Activated CD8-positive, alpha-beta T cell treated with anti-CD3 and anti-CD28 coated beads for 36 hours (primary cell): ENCODE measurements around the gene AURKAIP1. TPM values are rescaled to one million over a fixed set of nuclear protein-coding genes. Genes with fewer than 3 reads are reported as not detected.

Experiments
- ATAC-seq: fragments of 200-7000 bp; cut with Tn5 transposase; one replicate; pipeline ENCODE4 v1.10.0; 2021; ENCODE audit warnings: mild to moderate bottlenecking, moderate library complexity
- CTCF ChIA-PET: fragments of 350-600 bp; sonication (Branson Sonifier 250); formaldehyde crosslinking; loops from one replicate; lab custom pipeline; 2021; ENCODE audit warnings: antibody characterized with exemption; lab: Charles Lee
- POLR2A ChIA-PET: fragments of 350-600 bp; sonication (Branson Sonifier 250); formaldehyde crosslinking; loops from one replicate; lab custom pipeline; 2021; ENCODE audit warnings: antibody characterized with exemption; lab: Charles Lee
- DNase-seq: peaks from one replicate; pipeline ENCODE4 v3.0.0-alpha.2; 2020
- H3K27ac Mint-ChIP-seq: one replicate; pipeline ENCODE4 v1.8.0; 2021; ENCODE audit warnings: mild to moderate bottlenecking, mixed read lengths
- H3K27me3 Mint-ChIP-seq: one replicate; pipeline ENCODE4 v1.8.0; 2021; ENCODE audit warnings: mixed read lengths
- H3K36me3 Mint-ChIP-seq: one replicate; pipeline ENCODE4 v1.8.0; 2021; ENCODE audit warnings: low read depth, mixed read lengths
- H3K4me1 Mint-ChIP-seq: one replicate; pipeline ENCODE4 v1.8.0; 2021; ENCODE audit warnings: low read depth, mixed read lengths
- H3K4me3 Mint-ChIP-seq: one replicate; pipeline ENCODE4 v1.8.0; 2021; ENCODE audit warnings: mild to moderate bottlenecking, moderate library complexity, mixed read lengths
- H3K9me3 Mint-ChIP-seq: one replicate; pipeline ENCODE4 v1.8.0; 2021; ENCODE audit warnings: mixed read lengths
- intact Hi-C: fragments of 100-400 bp; cut with micrococcal nuclease; formaldehyde crosslinking; loops from one replicate; pipeline ENCODE4 v1.10.0; 2022
- total RNA-seq, 2 experiments: library from RNA; stranded (reverse); gene quantifications; one replicate each; pipeline ENCODE4 v1.2.3, GENCODE V29; 2021
- TF ChIP-seq, protein P1 (sequence below): fragments of 200-600 bp; IDR thresholded peaks from one replicate; pipeline ENCODE4 v1.8.0; 2022; ENCODE audit warnings: antibody characterized with exemption, mild to moderate bottlenecking

Gene AURKAIP1
- total RNA-seq, 2 experiments from 2014 or later, result 127 TPM

- H3K4me1 Mint-ChIP-seq, result peaks cover 20% of the 10 kb centered on the region
- DNase-seq (no peak), ATAC-seq (no peak)
- TF ChIP-seq, protein P1, sequence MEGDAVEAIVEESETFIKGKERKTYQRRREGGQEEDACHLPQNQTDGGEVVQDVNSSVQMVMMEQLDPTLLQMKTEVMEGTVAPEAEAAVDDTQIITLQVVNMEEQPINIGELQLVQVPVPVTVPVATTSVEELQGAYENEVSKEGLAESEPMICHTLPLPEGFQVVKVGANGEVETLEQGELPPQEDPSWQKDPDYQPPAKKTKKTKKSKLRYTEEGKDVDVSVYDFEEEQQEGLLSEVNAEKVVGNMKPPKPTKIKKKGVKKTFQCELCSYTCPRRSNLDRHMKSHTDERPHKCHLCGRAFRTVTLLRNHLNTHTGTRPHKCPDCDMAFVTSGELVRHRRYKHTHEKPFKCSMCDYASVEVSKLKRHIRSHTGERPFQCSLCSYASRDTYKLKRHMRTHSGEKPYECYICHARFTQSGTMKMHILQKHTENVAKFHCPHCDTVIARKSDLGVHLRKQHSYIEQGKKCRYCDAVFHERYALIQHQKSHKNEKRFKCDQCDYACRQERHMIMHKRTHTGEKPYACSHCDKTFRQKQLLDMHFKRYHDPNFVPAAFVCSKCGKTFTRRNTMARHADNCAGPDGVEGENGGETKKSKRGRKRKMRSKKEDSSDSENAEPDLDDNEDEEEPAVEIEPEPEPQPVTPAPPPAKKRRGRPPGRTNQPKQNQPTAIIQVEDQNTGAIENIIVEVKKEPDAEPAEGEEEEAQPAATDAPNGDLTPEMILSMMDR, result no peak
- CTCF ChIA-PET, result interaction anchor here (2.2 kb wide), 1 partner anchor 19 kb away, joined by 8 read pairs; no protein-coding TSS in a partner anchor
- H3K27ac Mint-ChIP-seq, result no peak overlapping the region
- intact Hi-C loops, result no loop called here
- no peaks in the 10 kb centered on the region for H3K36me3 Mint-ChIP-seq
- no peaks in the 10 kb centered on the region for H3K9me3 Mint-ChIP-seq
- H3K4me3 Mint-ChIP-seq, result no peak overlapping the region
- POLR2A ChIA-PET, result interaction anchor here (2.5 kb wide), 1 partner anchor 14 kb away, joined by 10 read pairs; the partner anchor contains the start of gene MRPL20
- H3K27me3 Mint-ChIP-seq, result peaks cover 20% of the 10 kb centered on the region
Observed at GRCh38 chr1:1421907-1422464, 47.0 kb upstream of the AURKAIP1 start.

DNA sequence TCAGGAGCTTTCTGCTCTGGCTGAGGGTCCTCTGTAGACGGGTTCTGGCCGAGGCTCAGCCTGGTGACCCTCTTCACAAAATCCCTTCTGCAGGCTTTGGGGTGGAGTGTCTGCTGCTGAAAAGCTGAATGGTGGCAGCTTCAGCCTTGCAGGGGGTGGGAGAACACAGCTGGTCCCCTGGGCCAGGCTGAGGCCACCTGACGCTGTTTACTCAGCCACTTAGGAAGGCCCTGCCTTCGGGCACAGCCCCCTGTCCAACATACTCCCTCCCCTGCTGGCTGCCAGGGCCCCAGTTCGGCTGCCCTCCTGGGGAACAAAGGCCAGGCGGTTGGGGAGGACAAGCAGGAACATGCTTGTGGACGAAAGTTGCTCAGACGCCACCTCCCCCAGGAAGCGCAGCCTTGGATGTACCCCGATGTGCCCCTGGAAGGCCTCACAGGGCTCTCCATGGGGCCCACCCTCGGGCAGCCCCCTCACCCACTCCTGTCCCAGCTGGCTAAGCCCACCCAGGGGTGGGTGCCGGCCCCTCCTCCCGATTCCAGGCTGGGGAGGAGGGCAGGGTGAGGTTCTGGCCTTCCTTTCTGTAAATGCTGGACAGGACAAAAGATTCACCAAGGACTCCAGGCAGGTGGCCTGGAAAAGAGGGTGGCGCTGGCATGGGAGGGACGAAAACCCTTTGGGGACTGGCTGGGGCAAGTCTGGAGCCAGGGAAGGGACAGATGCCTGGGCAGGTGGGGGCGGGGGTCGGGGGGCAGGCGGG is 46.3 kb upstream of the AURKAIP1 start, which contains the start of gene ANKRD65:
TSS of gene ANKRD65 (minus strand) at position 130 of the 760 bp plus-strand sequence. CDS start 271 bp downstream, outside the sequence.
- intact Hi-C loops, result no loop called here
- H3K4me1 Mint-ChIP-seq, result peaks cover 18% of the 10 kb centered on the region
- H3K4me3 Mint-ChIP-seq, result no peak within 1 kb of the TSS
- CTCF ChIA-PET, result interaction anchor here (2.2 kb wide), 1 partner anchor 19 kb away, joined by 8 read pairs; no protein-coding TSS in a partner anchor
- H3K36me3 Mint-ChIP-seq, result no peaks in the 10 kb centered on the region
- DNase-seq (no peak), ATAC-seq (no peak)
- H3K9me3 Mint-ChIP-seq, result no peaks in the 10 kb centered on the region
- POLR2A ChIA-PET, result interaction anchor here (2.5 kb wide), 1 partner anchor 14 kb away, joined by 10 read pairs; the partner anchor contains the start of gene MRPL20
- peaks cover 19% of the 10 kb centered on the region for H3K27me3 Mint-ChIP-seq
- TF ChIP-seq, protein P1, result no peak
- H3K27ac Mint-ChIP-seq, result no peak within 1 kb of the TSS

- POLR2A ChIA-PET, result interaction anchor here (2.5 kb wide), 1 partner anchor 13 kb away, joined by 10 read pairs; the partner anchor contains the start of gene MRPL20
- H3K36me3 Mint-ChIP-seq, result no peaks in the 10 kb centered on the region
- peaks cover 17% of the 10 kb centered on the region for H3K4me1 Mint-ChIP-seq
- ATAC-seq (no peak), DNase-seq (no peak)
- CTCF ChIA-PET, result no interaction called here
- no peak overlapping the region for H3K27ac Mint-ChIP-seq
- peaks cover 14% of the 10 kb centered on the region for H3K27me3 Mint-ChIP-seq
- H3K4me3 Mint-ChIP-seq, result no peak overlapping the region
- intact Hi-C loops, result no loop called here
- TF ChIP-seq, protein P1, result no peak
- no peaks in the 10 kb centered on the region for H3K9me3 Mint-ChIP-seq
Observed at GRCh38 chr1:1420654-1421141, 45.7 kb upstream of the AURKAIP1 start.

- CTCF ChIA-PET, result no interaction called here
- no peak overlapping the region for H3K4me3 Mint-ChIP-seq
- POLR2A ChIA-PET, result interaction anchor here (2.5 kb wide), 1 partner anchor 12 kb away, joined by 10 read pairs; the partner anchor contains the start of gene MRPL20
- peak; percentile 56 for ATAC-seq
- intact Hi-C loops, result no loop called here
- H3K36me3 Mint-ChIP-seq, result no peaks in the 10 kb centered on the region
- H3K9me3 Mint-ChIP-seq, result no peaks in the 10 kb centered on the region
- H3K27ac Mint-ChIP-seq, result no peak overlapping the region
- peaks cover 17% of the 10 kb centered on the region for H3K4me1 Mint-ChIP-seq
- H3K27me3 Mint-ChIP-seq, result peaks cover 13% of the 10 kb centered on the region
- no peak for DNase-seq
- TF ChIP-seq, protein P1, result no peak
Observed at GRCh38 chr1:1419813-1420653, 45.0 kb upstream of the AURKAIP1 start.
